PC-3 (cell line): Measurements from ENCODE around the gene PADI4. TPM values are rescaled to one million over a fixed set of nuclear protein-coding genes. Genes with fewer than 3 reads are reported as not detected.
"Not testable (repeated sequence)": the region's sequence is repeated elsewhere in the genome, so short reads cannot be mapped to it uniquely, and the experiment has no call there.

Experiments used
- ATAC-seq: fragments of 200-7000 bp; cut with Tn5 transposase; 2 replicates; pipeline ENCODE4 v1.9.1; 2020; ENCODE audit warnings: mild to moderate bottlenecking, moderate library complexity
- BruUV-seq: library from RNA; stranded (reverse); fragments of 400-500 nt; replicated peaks from 2 replicates; lab custom pipeline; 2021; lab: Mats Ljungman, UMichigan
- CTCF ChIA-PET: fragments of 300-600 bp; sonication (Branson Sonifier 250); formaldehyde crosslinking; loops from one replicate; lab custom pipeline; 2022; ENCODE audit warnings: antibody characterized with exemption; lab: Charles Lee
- POLR2A ChIA-PET: fragments of 300-600 bp; sonication (Branson Sonifier 250); formaldehyde crosslinking; loops from one replicate; lab custom pipeline; 2022; ENCODE audit warnings: antibody characterized with exemption; ENCODE audit not compliant: unreplicated experiment; lab: Charles Lee
- DNase-seq: peaks from one replicate; pipeline ENCODE4 v3.0.0-alpha.2; 2015
- H2AFZ ChIP-seq: fragments of 300-600 bp; sonication (generic); 2 replicates; pipeline ENCODE4 v1.6.0; 2016; ENCODE audit warnings: antibody characterized with exemption, low read length
- H3F3A ChIP-seq: fragments of 300-600 bp; sonication (generic); one replicate; pipeline ENCODE4 v1.6.0; 2017; ENCODE audit warnings: antibody characterized with exemption, low read length, control low read depth, mild to moderate bottlenecking; ENCODE audit not compliant: unreplicated experiment
- H3K27ac ChIP-seq: fragments of 300-600 bp; sonication (generic); 2 replicates; pipeline ENCODE4 v1.5.1; 2016; ENCODE audit warnings: mild to moderate bottlenecking, low read length
- H3K27me3 ChIP-seq: fragments of 300-600 bp; sonication (generic); 2 replicates; pipeline ENCODE4 v1.6.1; 2016; ENCODE audit warnings: low read length, mixed read lengths
- H3K36me3 ChIP-seq: fragments of 300-600 bp; sonication (generic); 2 replicates; pipeline ENCODE4 v1.6.1; 2016; ENCODE audit warnings: low read depth, mixed run types, low read length, mixed read lengths
- H3K4me1 ChIP-seq: fragments of 300-600 bp; sonication (generic); 2 replicates; pipeline ENCODE4 v1.5.1; 2016; ENCODE audit warnings: low read length; ENCODE audit not compliant: insufficient read depth
- H3K4me2 ChIP-seq: fragments of 300-600 bp; sonication (generic); 2 replicates; pipeline ENCODE4 v1.6.0; 2016; ENCODE audit warnings: low read length
- H3K4me3 ChIP-seq: fragments of 300-600 bp; sonication (generic); 2 replicates; pipeline ENCODE4 v1.5.1; 2016; ENCODE audit warnings: mild to moderate bottlenecking, low read length, mixed read lengths
- H3K79me2 ChIP-seq: fragments of 300-600 bp; sonication (generic); 2 replicates; pipeline ENCODE4 v1.6.1; 2017; ENCODE audit warnings: low read length, mixed read lengths
- H3K9ac ChIP-seq: fragments of 300-600 bp; sonication (generic); 2 replicates; pipeline ENCODE4 v1.6.0; 2016; ENCODE audit warnings: mild to moderate bottlenecking, low read length
- H3K9me2 ChIP-seq: fragments of 300-600 bp; sonication (generic); replicated peaks from 2 replicates; pipeline ENCODE4 v1.6.1; 2016; ENCODE audit warnings: mixed run types, low read length, mixed read lengths
- H3K9me3 ChIP-seq: fragments of 300-600 bp; sonication (generic); 2 replicates; pipeline ENCODE4 v1.6.1; 2016; ENCODE audit warnings: low read length, mixed read lengths
- H4K20me1 ChIP-seq: fragments of 300-600 bp; sonication (generic); 2 replicates; pipeline ENCODE4 v1.6.1; 2016; ENCODE audit warnings: low read length, mixed read lengths
- CTCF ChIP-seq: fragments of 300-600 bp; sonication (generic); conservative IDR thresholded peaks from 2 replicates; pipeline ENCODE4 v1.5.1; 2017; ENCODE audit warnings: antibody characterized with exemption, low read depth, mild to moderate bottlenecking, low read length
- EZH2 ChIP-seq: fragments of 300-600 bp; sonication (generic); IDR thresholded peaks from one replicate; pipeline ENCODE4 v1.6.1; 2017; ENCODE audit warnings: antibody characterized with exemption, mild to moderate bottlenecking, low read length; ENCODE audit not compliant: unreplicated experiment
- EZH2phosphoT487 ChIP-seq: fragments of 300-600 bp; sonication (generic); IDR thresholded peaks from 2 replicates; pipeline ENCODE4 v1.6.1; 2018; ENCODE audit warnings: mild to moderate bottlenecking, antibody characterized with exemption, low read length, borderline replicate concordance
- intact Hi-C: fragments of 100-400 bp; cut with micrococcal nuclease; formaldehyde crosslinking; loops from 2 replicates; pipeline ENCODE4 v1.9.0; 2023
- total RNA-seq: library from RNA; depleted of rRNA; stranded (reverse); fragments of >200 nt; gene quantifications from 2 replicates; pipeline ENCODE4 v1.2.3, GENCODE V29; 2014

Gene PADI4
- total RNA-seq, 1 experiment from 2014 or later = 0.04 TPM

- no peak overlapping the region for H3K4me3 ChIP-seq
- no peaks in the 10 kb centered on the region for H3F3A ChIP-seq
- intact Hi-C loops = no loop called here
- no peaks in the 10 kb centered on the region for H3K4me1 ChIP-seq
- no peaks in the 10 kb centered on the region for H3K27me3 ChIP-seq
- TF ChIP-seq EZH2 (no peak), EZH2phosphoT487 (no peak), CTCF (no peak)
- no TSS peak for BruUV-seq
- ChIA-PET CTCF (no interaction called here), POLR2A (no interaction called here)
- no peaks in the 10 kb centered on the region for H3K36me3 ChIP-seq
- H4K20me1 ChIP-seq = no peaks in the 10 kb centered on the region
- DNase-seq (no peak), ATAC-seq (no peak)
- no peak overlapping the region for H3K4me2 ChIP-seq
- no peaks in the 10 kb centered on the region for H3K9me2 ChIP-seq
- H3K9ac ChIP-seq = no peak overlapping the region
- H3K27ac ChIP-seq = no peak overlapping the region
- H3K9me3 ChIP-seq = no peaks in the 10 kb centered on the region
- H2AFZ ChIP-seq = no peak overlapping the region
- H3K79me2 ChIP-seq = no peaks in the 10 kb centered on the region
Observed at GRCh38 chr1:17319561-17320350, 11.8 kb downstream of the PADI4 start.

- H3K9me3 ChIP-seq, H3K27ac ChIP-seq, DNase-seq, H4K20me1 ChIP-seq, CTCF ChIA-PET, ATAC-seq, H3K4me3 ChIP-seq, H3K4me1 ChIP-seq, intact Hi-C loops, H3K4me2 ChIP-seq, H3K79me2 ChIP-seq, H3K9ac ChIP-seq, H2AFZ ChIP-seq, BruUV-seq, POLR2A ChIA-PET, H3K36me3 ChIP-seq, H3F3A ChIP-seq, H3K27me3 ChIP-seq, H3K9me2 ChIP-seq: not testable (repeated sequence)
Observed at GRCh38 chr1:17321857-17322390, 13.9 kb downstream of the PADI4 start.

GRCh38 chr1:17328855-17329254, 20.9 kb downstream of the PADI4 start:
- ChIA-PET POLR2A (no interaction called here), CTCF (no interaction called here)
- H3K4me3 ChIP-seq = no peak overlapping the region
- H3K4me2 ChIP-seq = no peak overlapping the region
- TF ChIP-seq EZH2 = no peak
- no peak for TF ChIP-seq EZH2phosphoT487
- TF ChIP-seq CTCF = no peak
- no peak overlapping the region for H3K9ac ChIP-seq
- ATAC-seq (no peak), DNase-seq (no peak)
- no peaks in the 10 kb centered on the region for H3K36me3 ChIP-seq
- no peaks in the 10 kb centered on the region for H3K4me1 ChIP-seq
- no peak overlapping the region for H2AFZ ChIP-seq
- no peaks in the 10 kb centered on the region for H3K9me3 ChIP-seq
- H3K27me3 ChIP-seq = no peaks in the 10 kb centered on the region
- H3K27ac ChIP-seq = no peak overlapping the region
- intact Hi-C loops = no loop called here
- no TSS peak for BruUV-seq
- H3K9me2 ChIP-seq = no peaks in the 10 kb centered on the region
- H4K20me1 ChIP-seq = no peaks in the 10 kb centered on the region
- H3F3A ChIP-seq = no peaks in the 10 kb centered on the region
- H3K79me2 ChIP-seq = no peaks in the 10 kb centered on the region
